Omental fat pad (tissue), 4 donors: ENCODE data around the gene TGFB2. TPM values are rescaled to one million over a fixed set of nuclear protein-coding genes. Genes with fewer than 3 reads are reported as not detected.

ENCODE experiments used
- ATAC-seq: fragments of 150-250 bp; one replicate; pipeline ENCODE4 v1.9.1; 2016; ENCODE audit warnings: mild to moderate bottlenecking, moderate library complexity; ENCODE audit not compliant: low FRiP score
- DNase-seq: peaks from one replicate; pipeline ENCODE4 v3.0.0-alpha.2; 2019; ENCODE audit warnings: low spot score
- CTCF ChIP-seq, 3 donors: fragments of 450-650 bp; IDR thresholded peaks; one replicate each; pipeline ENCODE4 v1.5.1; 2016 to 2017; ENCODE audit warnings: antibody characterized with exemption in 3 of 3, mild to moderate bottlenecking in 3 of 3, moderate library complexity in 2 of 3
- total RNA-seq, 4 donors: library from RNA; depleted of rRNA; stranded (reverse); fragments of >200 nt; gene quantifications; one replicate each; pipeline ENCODE4 v1.1.0, GENCODE V29; 2016

TGFB2 gene
- total RNA-seq, 4 donors from 2014 or later, result 3.1 to 9.1 (median 4.1) TPM

- ATAC-seq (no peak), DNase-seq (no peak)
- TF ChIP-seq CTCF (IDR thresholded peaks at IDR 0.05), result no peak
These were observed 109.7 kb downstream of the TGFB2 start for GRCh38 chr1:218454700-218455282.

- no peak for DNase-seq
- no peak for TF ChIP-seq CTCF (IDR thresholded peaks at IDR 0.05)
- ATAC-seq, result no peak
These were observed 111.3 kb downstream of the TGFB2 start for GRCh38 chr1:218456444-218456843.

- no peak for TF ChIP-seq CTCF (IDR thresholded peaks at IDR 0.05)
- no peak for ATAC-seq
- DNase-seq, result no peak
These were observed 114.3 kb downstream of the TGFB2 start for GRCh38 chr1:218459450-218459849.

GRCh38 chr1:218459878-218460711 is 115.0 kb downstream of the TGFB2 start:
- peak; percentile 90 for ATAC-seq
- no peak for DNase-seq
- TF ChIP-seq CTCF (IDR thresholded peaks at IDR 0.05), result no peak

- TF ChIP-seq CTCF (IDR thresholded peaks at IDR 0.05), result no peak
- ATAC-seq, result no peak
These were observed 116.2 kb downstream of the TGFB2 start for GRCh38 chr1:218461351-218461750.

GRCh38 chr1:218462116-218462515 is 117.0 kb downstream of the TGFB2 start:
- no peak for ATAC-seq
- no peak for DNase-seq
- TF ChIP-seq CTCF (IDR thresholded peaks at IDR 0.05), result no peak

More at GRCh38 chr1:218461351-218461750, 116.2 kb downstream of the TGFB2 start:
- DNase-seq, result no peak

GRCh38 chr1:218462587-218462986 is 117.5 kb downstream of the TGFB2 start:
- no peak for TF ChIP-seq CTCF (IDR thresholded peaks at IDR 0.05)
- DNase-seq, result no peak
- ATAC-seq, result no peak
